Kidney (tissue), 22 donors: ENCODE measurements around the gene OOSP1. TPM values are rescaled to one million over a fixed set of nuclear protein-coding genes. Genes with fewer than 3 reads are reported as not detected.

Experiments
- DNase-seq, 5 donors: peaks; one replicate each; pipeline ENCODE4 v3.0.0-alpha.2; 2013 to 2020
- FAIRE-seq: peaks from 2 replicates; lab custom pipeline; 2012; peaks lifted over from hg19 to GRCh38; lab: Jason Lieb, UNC
- H3K27ac ChIP-seq, 2 donors: one replicate each; pipeline ENCODE4 v1.7.0; 2013; ENCODE audit warnings: low read depth in 2 of 2, low read length in 2 of 2, inconsistent platforms in 1 of 2
- H3K27me3 ChIP-seq: one replicate; pipeline ENCODE4 v1.7.1; 2013; ENCODE audit warnings: low read length, inconsistent platforms; ENCODE audit not compliant: control insufficient read depth, insufficient read depth
- H3K36me3 ChIP-seq, 3 donors: one replicate each; pipeline versions ENCODE4 v1.7.0 to v1.7.1; 2013; ENCODE audit warnings: low read length in 3 of 3, control low read depth in 1 of 3, inconsistent platforms in 1 of 3; ENCODE audit not compliant: insufficient read depth in 3 of 3, control insufficient read depth in 2 of 3
- H3K4me1 ChIP-seq, 3 donors: one replicate each; pipeline versions ENCODE4 v1.7.0 to v1.7.1; 2013; ENCODE audit warnings: low read length in 3 of 3, inconsistent platforms in 1 of 3, low read depth in 1 of 3; ENCODE audit not compliant: control insufficient read depth in 2 of 3, insufficient read depth in 2 of 3
- H3K4me3 ChIP-seq, 3 donors: one replicate each; pipeline versions ENCODE4 v1.7.0 to v1.8.1; 2013; ENCODE audit warnings: low read length in 3 of 3, control low read depth in 1 of 3, inconsistent platforms in 1 of 3
- H3K9ac ChIP-seq, 3 donors: one replicate each; pipeline versions ENCODE4 v1.7.0 to v1.7.1; 2013; ENCODE audit warnings: low read length in 3 of 3, control low read depth in 1 of 3, inconsistent platforms in 1 of 3
- H3K9me3 ChIP-seq, 3 donors: one replicate each; pipeline versions ENCODE4 v1.7.0 to v1.7.1; 2013; ENCODE audit warnings: low read length in 3 of 3, control low read depth in 1 of 3, inconsistent platforms in 1 of 3; ENCODE audit not compliant: control insufficient read depth in 2 of 3, insufficient read depth in 1 of 3
- intact Hi-C: fragments of 100-400 bp; cut with DNase I; formaldehyde crosslinking; loops from one replicate; pipeline ENCODE4 v1.11.1; 2022
- long read RNA-seq, 10 donors: library from polyadenylated mRNA in 1 of 10; unstranded in 1 of 10; transcript quantifications; one replicate each; pipeline ENCODE4 v2.0.0 and lab custom pipeline, GENCODE V29; 2021 to 2026
- polyA plus RNA-seq: library from polyadenylated mRNA; stranded (reverse); fragments of 350-450 nt; fragmentation: Illumina TruSeq; extraction: RNeasy Lipid Tissue Mini Kit (QIAGEN cat#74804); gene quantifications from one replicate; pipeline ENCODE4 v1.2.3, GENCODE V29; 2014; ENCODE audit warnings: low read depth, low replicate concordance; ENCODE audit not compliant: insufficient read depth
- total RNA-seq: library from RNA; stranded (reverse); fragmentation: NEBNext Ultra II Directional; extraction: Animal tissue kit (Norgen Biotek cat#: 25700); gene quantifications from one replicate; pipeline ENCODE4 v1.2.1, GENCODE V29; 2021
- TF ChIP-seq, protein P1 (sequence below): IDR thresholded peaks from 3 replicates; pipeline ENCODE4 v1.5.1; 2012; ENCODE audit warnings: mild to moderate bottlenecking, moderate library complexity, borderline replicate concordance; ENCODE audit not compliant: insufficient read depth; ENCODE audit errors: extremely low read depth
- donor health status: control.
- donor health status: control.
- donor health status: control.
- donor health status: control.
- donor health status: control.
- donor health status: DM: yes; HTN: yes; CAD: no.
- donor health status: Normal renal cell carcinoma (clear cell type).

The OOSP1 gene, protein sequence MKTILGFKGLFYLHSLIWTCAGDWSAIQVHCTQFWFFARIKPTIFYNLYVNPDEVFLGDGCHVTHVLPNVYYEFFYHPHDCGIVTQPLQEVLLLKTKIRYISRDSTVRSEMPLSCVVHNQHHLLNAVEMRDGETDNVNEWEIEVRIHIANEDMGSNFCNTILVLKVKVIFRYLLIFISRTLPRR
- total RNA-seq (not detected), polyA plus RNA-seq (not detected)
- long read RNA-seq, donor 1: 0 reads
- long read RNA-seq, donor 2: 0 reads
- long read RNA-seq, donor 3: 0 reads
- long read RNA-seq, donor 4: 0 reads
- long read RNA-seq, donor 5: 0 reads
- long read RNA-seq, donor 6: 0 reads
- long read RNA-seq, donor 7: 0 reads
- long read RNA-seq, donor 8: 0 reads
- long read RNA-seq, donor 9: 0 reads
- long read RNA-seq, donor 10: 0 reads

DNA sequence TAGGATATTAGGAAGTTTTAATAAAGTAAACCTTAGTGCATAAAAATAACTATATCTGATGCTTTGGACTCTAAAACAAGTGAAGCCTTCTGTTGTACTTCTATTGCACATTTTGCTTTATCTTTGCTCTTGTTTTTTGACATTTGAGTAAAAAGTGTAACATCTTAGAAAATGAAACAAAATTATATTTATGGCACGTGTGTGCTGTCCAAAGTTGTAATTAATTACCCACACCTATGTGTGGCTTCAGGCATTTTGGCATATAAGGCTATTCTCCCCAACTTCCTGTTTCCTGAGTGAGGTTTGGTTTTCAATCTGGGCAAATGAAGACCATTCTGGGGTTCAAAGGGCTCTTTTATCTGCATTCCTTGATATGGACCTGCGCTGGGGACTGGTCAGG lies at the start of gene OOSP1:
OOSP1 (plus strand) TSS at position 301 of the 400 bp plus-strand sequence; CDS start at position 324, 23 bp downstream.
- DNase-seq (no peak), FAIRE-seq (no peak)
- intact Hi-C loops: no loop called here
- Histone ChIP-seq H3K9ac (no peak within 1 kb of the TSS), H3K36me3 (no peaks in the 10 kb centered on the region), H3K27me3 (no peaks in the 10 kb centered on the region), H3K27ac (no peak within 1 kb of the TSS), H3K9me3 (no peaks in the 10 kb centered on the region), H3K4me1 (no peaks in the 10 kb centered on the region), H3K4me3 (no peak within 1 kb of the TSS)
- TF ChIP-seq, protein P1, sequence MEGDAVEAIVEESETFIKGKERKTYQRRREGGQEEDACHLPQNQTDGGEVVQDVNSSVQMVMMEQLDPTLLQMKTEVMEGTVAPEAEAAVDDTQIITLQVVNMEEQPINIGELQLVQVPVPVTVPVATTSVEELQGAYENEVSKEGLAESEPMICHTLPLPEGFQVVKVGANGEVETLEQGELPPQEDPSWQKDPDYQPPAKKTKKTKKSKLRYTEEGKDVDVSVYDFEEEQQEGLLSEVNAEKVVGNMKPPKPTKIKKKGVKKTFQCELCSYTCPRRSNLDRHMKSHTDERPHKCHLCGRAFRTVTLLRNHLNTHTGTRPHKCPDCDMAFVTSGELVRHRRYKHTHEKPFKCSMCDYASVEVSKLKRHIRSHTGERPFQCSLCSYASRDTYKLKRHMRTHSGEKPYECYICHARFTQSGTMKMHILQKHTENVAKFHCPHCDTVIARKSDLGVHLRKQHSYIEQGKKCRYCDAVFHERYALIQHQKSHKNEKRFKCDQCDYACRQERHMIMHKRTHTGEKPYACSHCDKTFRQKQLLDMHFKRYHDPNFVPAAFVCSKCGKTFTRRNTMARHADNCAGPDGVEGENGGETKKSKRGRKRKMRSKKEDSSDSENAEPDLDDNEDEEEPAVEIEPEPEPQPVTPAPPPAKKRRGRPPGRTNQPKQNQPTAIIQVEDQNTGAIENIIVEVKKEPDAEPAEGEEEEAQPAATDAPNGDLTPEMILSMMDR: no peak

DNA sequence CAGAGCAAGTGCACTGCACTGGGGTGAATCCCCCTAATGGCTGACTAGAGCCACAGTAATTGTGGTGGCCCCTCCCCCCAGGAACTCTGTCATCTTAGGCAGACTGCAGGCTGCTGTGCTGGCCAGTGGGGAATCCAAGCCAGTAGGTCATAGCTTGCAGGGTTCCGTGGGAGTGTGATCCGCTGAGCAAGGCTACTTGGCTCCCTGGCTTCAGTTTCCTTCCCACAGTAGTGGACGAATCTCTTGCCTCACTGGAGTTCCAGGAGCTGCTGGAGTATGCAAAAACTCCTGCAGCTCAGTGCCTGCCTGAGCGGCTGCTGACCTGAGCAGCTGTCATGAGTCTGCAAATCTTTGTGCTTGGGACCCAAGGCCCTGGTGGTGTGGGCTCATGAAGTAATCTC lies 46.5 kb upstream of the OOSP1 start:
- no peaks in the 10 kb centered on the region for H3K4me1 ChIP-seq
- H3K4me3 ChIP-seq: no peak overlapping the region
- peaks cover 0 to 8% (median 2%) of the 10 kb centered on the region in 3 donors for H3K9me3 ChIP-seq
- no peaks in the 10 kb centered on the region for H3K27me3 ChIP-seq
- intact Hi-C loops: no loop called here
- no peaks in the 10 kb centered on the region for H3K36me3 ChIP-seq
- TF ChIP-seq, protein P1: no peak
- peak; percentile 18 to 33 (median 26) for DNase-seq
- H3K27ac ChIP-seq: no peak overlapping the region
- no peak overlapping the region for H3K9ac ChIP-seq
- FAIRE-seq: no peak

DNA sequence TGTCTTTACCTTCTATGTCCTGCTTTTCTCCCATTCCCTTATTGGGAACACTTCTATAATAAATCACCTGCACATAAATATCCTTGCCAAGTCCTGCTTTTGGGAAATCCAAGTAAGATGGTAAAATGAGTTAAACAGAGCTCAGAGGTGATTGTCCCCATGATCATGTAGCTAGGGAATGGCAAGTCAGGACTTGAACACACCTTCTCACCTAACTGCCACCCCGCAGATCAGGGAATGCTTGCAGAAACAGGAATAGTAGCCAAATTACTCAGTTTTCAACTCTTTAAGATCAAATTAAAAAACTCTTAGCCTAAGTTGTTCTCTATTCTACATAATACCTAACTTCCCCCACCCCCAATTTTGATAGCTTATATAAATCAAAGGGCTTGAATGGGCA lies 43.6 kb upstream of the OOSP1 start:
- Histone ChIP-seq H3K27me3 (no peaks in the 10 kb centered on the region), H3K9ac (no peak overlapping the region), H3K27ac (no peak overlapping the region), H3K36me3 (no peaks in the 10 kb centered on the region), H3K9me3 (peaks cover 0 to 2% (median 0%) of the 10 kb centered on the region in 3 donors), H3K4me3 (no peak overlapping the region), H3K4me1 (no peaks in the 10 kb centered on the region)
- FAIRE-seq (no peak), DNase-seq (no peak)
- TF ChIP-seq, protein P1: no peak
- intact Hi-C loops: no loop called here
